Measurements from ENCODE around the gene NFXL1. TPM values are rescaled to one million over a fixed set of nuclear protein-coding genes. Genes with fewer than 3 reads are reported as not detected.
"Not testable (repeated sequence)": the region's sequence is repeated elsewhere in the genome, so short reads cannot be mapped to it uniquely, and the experiment has no call there.

Gene NFXL1
- 13.5 TPM for total RNA-seq

GRCh38 chr4:47914220-47914925 is at the start of gene NFXL1:
Gene NFXL1 (minus strand): TSS chr4:47914583. CDS start chr4:47914203, 380 bp downstream.
- FAIRE-seq (no peak), DNase-seq (ENCODE audit: low spot score in 2 of 2) (peak; percentile 82 to 93)

GRCh38 chr4:47954677-47955076 is 40.3 kb upstream of the NFXL1 start:
- DNase-seq (ENCODE audit: low spot score in 2 of 2) (no peak), FAIRE-seq (no peak)

GRCh38 chr4:47954245-47954644 is 39.9 kb upstream of the NFXL1 start:
- no peak for FAIRE-seq
- no peak for DNase-seq (ENCODE audit: low spot score in 2 of 2)

GRCh38 chr4:47945930-47946726 is 31.7 kb upstream of the NFXL1 start:
- DNase-seq (ENCODE audit: low spot score in 2 of 2) (no peak), FAIRE-seq (no peak)

- no peak for DNase-seq (ENCODE audit: low spot score in 2 of 2)
- FAIRE-seq: no peak
Measured at GRCh38 chr4:47942081-47942819, 27.9 kb upstream of the NFXL1 start.

- DNase-seq (ENCODE audit: low spot score in 2 of 2) (no peak), FAIRE-seq (no peak)
Measured at GRCh38 chr4:47939456-47939855, 25.1 kb upstream of the NFXL1 start.

- FAIRE-seq (no peak), DNase-seq (ENCODE audit: low spot score in 2 of 2) (no peak)
Measured at GRCh38 chr4:47936336-47936735, 22.0 kb upstream of the NFXL1 start.

GRCh38 chr4:47933840-47934239 is 19.5 kb upstream of the NFXL1 start:
- FAIRE-seq (peak; percentile 90), DNase-seq (ENCODE audit: low spot score in 2 of 2) (peak; percentile 4 to 27)

- FAIRE-seq (no peak), DNase-seq (ENCODE audit: low spot score in 2 of 2) (no peak)
Measured at GRCh38 chr4:47930971-47931804, 16.8 kb upstream of the NFXL1 start.

GRCh38 chr4:47929682-47930201 is 15.4 kb upstream of the NFXL1 start:
- FAIRE-seq (no peak), DNase-seq (ENCODE audit: low spot score in 2 of 2) (no peak)

- FAIRE-seq (no peak), DNase-seq (ENCODE audit: low spot score in 2 of 2) (peak in 1 of 2 donors; percentile 41)
Measured at GRCh38 chr4:47926667-47927258, 12.4 kb upstream of the NFXL1 start.

GRCh38 chr4:47923261-47923608 is 8.9 kb upstream of the NFXL1 start:
- not testable (repeated sequence) for FAIRE-seq; DNase-seq (ENCODE audit: low spot score in 2 of 2)

- not testable (repeated sequence) for FAIRE-seq; DNase-seq (ENCODE audit: low spot score in 2 of 2)
Measured at GRCh38 chr4:47922436-47923260, 8.3 kb upstream of the NFXL1 start.

GRCh38 chr4:47917163-47917562 is 2.8 kb upstream of the NFXL1 start:
- FAIRE-seq; DNase-seq (ENCODE audit: low spot score in 2 of 2): not testable (repeated sequence)

- DNase-seq (ENCODE audit: low spot score in 2 of 2) (no peak), FAIRE-seq (no peak)
Measured at GRCh38 chr4:47915378-47915777, 995 bp upstream of the NFXL1 start.

- no peak for FAIRE-seq
- no peak for DNase-seq (ENCODE audit: low spot score in 2 of 2)
Measured at GRCh38 chr4:47914926-47915237, 499 bp upstream of the NFXL1 start.

GRCh38 chr4:47913861-47914219 is 543 bp downstream of the NFXL1 start:
- DNase-seq (ENCODE audit: low spot score in 2 of 2) (peak in 1 of 2 donors; percentile 22), FAIRE-seq (no peak)

GRCh38 chr4:47913330-47913729 is 1.1 kb downstream of the NFXL1 start:
- DNase-seq (ENCODE audit: low spot score in 2 of 2): no peak
- no peak for FAIRE-seq

GRCh38 chr4:47907089-47907646 is 7.2 kb downstream of the NFXL1 start:
- no peak for DNase-seq (ENCODE audit: low spot score in 2 of 2)
- no peak for FAIRE-seq

All from frontal cortex (tissue), 4 donors.